ENCODE results near the gene CSPG4. TPM values are rescaled to one million over a fixed set of nuclear protein-coding genes. Genes with fewer than 3 reads are reported as not detected.

CSPG4 gene, protein sequence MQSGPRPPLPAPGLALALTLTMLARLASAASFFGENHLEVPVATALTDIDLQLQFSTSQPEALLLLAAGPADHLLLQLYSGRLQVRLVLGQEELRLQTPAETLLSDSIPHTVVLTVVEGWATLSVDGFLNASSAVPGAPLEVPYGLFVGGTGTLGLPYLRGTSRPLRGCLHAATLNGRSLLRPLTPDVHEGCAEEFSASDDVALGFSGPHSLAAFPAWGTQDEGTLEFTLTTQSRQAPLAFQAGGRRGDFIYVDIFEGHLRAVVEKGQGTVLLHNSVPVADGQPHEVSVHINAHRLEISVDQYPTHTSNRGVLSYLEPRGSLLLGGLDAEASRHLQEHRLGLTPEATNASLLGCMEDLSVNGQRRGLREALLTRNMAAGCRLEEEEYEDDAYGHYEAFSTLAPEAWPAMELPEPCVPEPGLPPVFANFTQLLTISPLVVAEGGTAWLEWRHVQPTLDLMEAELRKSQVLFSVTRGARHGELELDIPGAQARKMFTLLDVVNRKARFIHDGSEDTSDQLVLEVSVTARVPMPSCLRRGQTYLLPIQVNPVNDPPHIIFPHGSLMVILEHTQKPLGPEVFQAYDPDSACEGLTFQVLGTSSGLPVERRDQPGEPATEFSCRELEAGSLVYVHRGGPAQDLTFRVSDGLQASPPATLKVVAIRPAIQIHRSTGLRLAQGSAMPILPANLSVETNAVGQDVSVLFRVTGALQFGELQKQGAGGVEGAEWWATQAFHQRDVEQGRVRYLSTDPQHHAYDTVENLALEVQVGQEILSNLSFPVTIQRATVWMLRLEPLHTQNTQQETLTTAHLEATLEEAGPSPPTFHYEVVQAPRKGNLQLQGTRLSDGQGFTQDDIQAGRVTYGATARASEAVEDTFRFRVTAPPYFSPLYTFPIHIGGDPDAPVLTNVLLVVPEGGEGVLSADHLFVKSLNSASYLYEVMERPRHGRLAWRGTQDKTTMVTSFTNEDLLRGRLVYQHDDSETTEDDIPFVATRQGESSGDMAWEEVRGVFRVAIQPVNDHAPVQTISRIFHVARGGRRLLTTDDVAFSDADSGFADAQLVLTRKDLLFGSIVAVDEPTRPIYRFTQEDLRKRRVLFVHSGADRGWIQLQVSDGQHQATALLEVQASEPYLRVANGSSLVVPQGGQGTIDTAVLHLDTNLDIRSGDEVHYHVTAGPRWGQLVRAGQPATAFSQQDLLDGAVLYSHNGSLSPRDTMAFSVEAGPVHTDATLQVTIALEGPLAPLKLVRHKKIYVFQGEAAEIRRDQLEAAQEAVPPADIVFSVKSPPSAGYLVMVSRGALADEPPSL (N-terminal part only)
- total RNA-seq (2021), result 2.0 and 2.1 TPM in 2 replicates
- long read RNA-seq, partial matches to known transcripts, result 2 of 3 reads
- long read RNA-seq, other reads (novel, unspliced or antisense), result 1 of 3 reads

DNA sequence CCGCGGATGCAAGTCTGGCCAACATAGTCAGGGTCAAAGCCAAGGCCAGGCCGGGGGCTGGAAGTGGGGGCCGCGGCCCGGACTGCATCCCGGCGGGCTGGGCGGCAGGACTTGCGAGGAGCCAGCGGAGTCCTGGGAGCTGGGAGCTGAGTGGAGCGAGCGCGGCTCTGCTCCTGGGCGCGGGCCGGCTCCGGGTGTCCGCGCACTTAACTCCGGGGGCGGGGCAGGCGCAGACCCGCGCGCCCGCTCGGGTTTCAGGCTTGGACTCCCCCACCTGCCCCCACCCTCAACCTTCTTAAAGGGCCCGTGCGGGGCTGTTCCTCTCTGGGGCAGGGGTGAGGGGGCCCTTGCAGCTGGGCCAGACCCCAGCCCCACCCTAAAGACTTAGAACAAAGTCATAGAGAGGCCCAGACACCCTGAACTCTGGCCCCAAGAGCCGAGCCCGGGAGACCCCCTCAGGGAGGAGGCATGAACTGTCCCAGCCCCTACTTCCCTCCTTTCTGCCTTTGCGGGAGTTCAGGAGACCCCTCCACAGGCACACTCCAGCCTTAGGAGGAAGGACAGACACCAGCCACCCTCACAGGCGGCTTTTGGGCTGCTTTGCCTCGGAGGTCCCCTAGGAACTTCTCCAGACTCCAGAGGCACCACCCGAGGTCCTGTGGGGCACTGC, at the start of gene CSPG4:
CSPG4 (minus strand) TSS at position 181 of the 670 bp plus-strand sequence; CDS start at position 88, 93 bp downstream.
- TF ChIP-seq, protein P1, sequence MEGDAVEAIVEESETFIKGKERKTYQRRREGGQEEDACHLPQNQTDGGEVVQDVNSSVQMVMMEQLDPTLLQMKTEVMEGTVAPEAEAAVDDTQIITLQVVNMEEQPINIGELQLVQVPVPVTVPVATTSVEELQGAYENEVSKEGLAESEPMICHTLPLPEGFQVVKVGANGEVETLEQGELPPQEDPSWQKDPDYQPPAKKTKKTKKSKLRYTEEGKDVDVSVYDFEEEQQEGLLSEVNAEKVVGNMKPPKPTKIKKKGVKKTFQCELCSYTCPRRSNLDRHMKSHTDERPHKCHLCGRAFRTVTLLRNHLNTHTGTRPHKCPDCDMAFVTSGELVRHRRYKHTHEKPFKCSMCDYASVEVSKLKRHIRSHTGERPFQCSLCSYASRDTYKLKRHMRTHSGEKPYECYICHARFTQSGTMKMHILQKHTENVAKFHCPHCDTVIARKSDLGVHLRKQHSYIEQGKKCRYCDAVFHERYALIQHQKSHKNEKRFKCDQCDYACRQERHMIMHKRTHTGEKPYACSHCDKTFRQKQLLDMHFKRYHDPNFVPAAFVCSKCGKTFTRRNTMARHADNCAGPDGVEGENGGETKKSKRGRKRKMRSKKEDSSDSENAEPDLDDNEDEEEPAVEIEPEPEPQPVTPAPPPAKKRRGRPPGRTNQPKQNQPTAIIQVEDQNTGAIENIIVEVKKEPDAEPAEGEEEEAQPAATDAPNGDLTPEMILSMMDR (conservative IDR thresholded peaks at IDR 0.05), result no peak
- WGBS (ENCODE audit: extremely low coverage, insufficient read length, low lambda C conversion rate), result no CpG with 5 or more reads among the region's 36 CpGs
- peak within 1 kb of the TSS in 1 of 3 experiments; percentile 57; a peak in 2 of 7 replicates for H3K27ac Mint-ChIP-seq

More for the DNA sequence above, at the start of gene CSPG4:
- no peaks in the 10 kb centered on the region for H3K27me3 ChIP-seq (ENCODE audit: insufficient read depth, low read length)
- peak within 1 kb of the TSS; percentile 40 for H3K4me2 ChIP-seq (ENCODE audit: insufficient read depth, insufficient read length, low read length)
- peak within 1 kb of the TSS; percentile 52 for H2AFZ ChIP-seq (ENCODE audit: low read length)
- H3K14ac ChIP-seq (ENCODE audit: insufficient read depth, low read length), result peak within 1 kb of the TSS; percentile 17; the same call in 1 of the 2 replicates
- peak within 1 kb of the TSS; percentile 11 for H3K18ac ChIP-seq (ENCODE audit: insufficient read length, low read depth, low read length)
- peak within 1 kb of the TSS; percentile 36 for H2BK12ac ChIP-seq (ENCODE audit: insufficient read length, low read depth, low read length)
- H3K4ac ChIP-seq (ENCODE audit: low read depth, low read length), result no peak within 1 kb of the TSS
- no peaks in the 10 kb centered on the region for H4K20me1 ChIP-seq (ENCODE audit: control insufficient read depth, insufficient read depth, insufficient read length)
- Mint-ChIP-seq H3K27me3 (ENCODE audit: low read depth) (peaks cover 28% of the 10 kb centered on the region), H3K4me1 (peaks cover 12 to 20% of the 10 kb centered on the region in 2 experiments), H3K9me3 (no peaks in the 10 kb centered on the region; a peak in 1 of 5 replicates), H3K36me3 (ENCODE audit: insufficient read depth in 1 of 3, low read depth in 3 of 3) (no peaks in the 10 kb centered on the region), H3K4me3 (peak within 1 kb of the TSS; percentile 47 to 72)
- DNase-seq, result peak; percentile 57
- H4K8ac ChIP-seq (replicated peaks; ENCODE audit: insufficient read length, low read depth, low read length), result no peak within 1 kb of the TSS
- no peak within 1 kb of the TSS for H2BK5ac ChIP-seq (ENCODE audit: insufficient read length, low read length)
- no peak within 1 kb of the TSS for H4K91ac ChIP-seq (ENCODE audit: insufficient read length, low read depth, low read length)
- peaks cover 8% of the 10 kb centered on the region for H3K4me1 ChIP-seq (ENCODE audit: insufficient read depth, low read length)
- H3K23ac ChIP-seq (ENCODE audit: insufficient read length, low read depth, low read length), result no peak within 1 kb of the TSS
- no peak within 1 kb of the TSS for H3T11ph ChIP-seq (ENCODE audit: low read length)
- H2BK120ac ChIP-seq (ENCODE audit: low read depth, low read length, poor library complexity, severe bottlenecking), result no peak within 1 kb of the TSS
- no peaks in the 10 kb centered on the region for H3K23me2 ChIP-seq (ENCODE audit: insufficient read length, low read depth, low read length, poor library complexity, severe bottlenecking)
- no peak within 1 kb of the TSS for H3K56ac ChIP-seq (ENCODE audit: insufficient read length, low read depth, low read length)
- no peak within 1 kb of the TSS for H2BK15ac ChIP-seq (ENCODE audit: low read depth, low read length)
- H3K9me3 ChIP-seq (ENCODE audit: control insufficient read depth, low read depth, low read length), result no peaks in the 10 kb centered on the region
- H2AK5ac ChIP-seq (ENCODE audit: insufficient read length, low read length), result no peak within 1 kb of the TSS
- H3K27ac ChIP-seq (ENCODE audit: insufficient read length, low read depth, low read length), result no peak within 1 kb of the TSS
- no peak within 1 kb of the TSS for H3K9ac ChIP-seq (ENCODE audit: extremely low read depth, insufficient read length, low read length)
- H3K79me1 ChIP-seq (ENCODE audit: insufficient read depth, low read depth, low read length, poor library complexity, severe bottlenecking), result no peaks in the 10 kb centered on the region
- H3K79me2 ChIP-seq (ENCODE audit: insufficient read depth, low read length), result no peaks in the 10 kb centered on the region
- no peak within 1 kb of the TSS for H2BK20ac ChIP-seq (ENCODE audit: low read depth, low read length, poor library complexity, severe bottlenecking)
- H4K5ac ChIP-seq (ENCODE audit: insufficient read length, low read depth, low read length), result no peak within 1 kb of the TSS

All from H9 (cell line).